ENCODE measurements around the gene NEGR1. TPM values are rescaled to one million over a fixed set of nuclear protein-coding genes. Genes with fewer than 3 reads are reported as not detected.

The NEGR1 gene
- total RNA-seq, 1 donor from 2014 or later, result 19.2 TPM

DNA sequence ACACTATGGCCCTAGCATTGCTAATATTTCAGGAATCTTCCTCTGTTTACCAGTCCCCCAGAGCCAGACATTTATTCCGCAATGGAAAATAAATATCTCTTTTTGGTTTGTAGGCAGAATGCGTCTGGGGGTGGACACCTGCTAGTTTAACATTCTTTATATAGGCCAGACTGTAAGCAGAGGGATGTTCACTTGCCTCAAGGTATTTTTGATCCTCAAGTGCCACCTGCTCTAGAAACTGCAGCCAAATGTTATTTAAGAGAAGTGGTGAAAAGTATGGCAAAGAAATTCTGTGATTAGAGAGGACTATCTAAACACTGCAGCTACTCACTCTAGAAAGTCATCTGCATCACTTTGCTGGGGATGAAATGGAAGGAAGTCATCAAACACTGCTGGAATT lies 164.7 kb downstream of the NEGR1 start:
- Histone ChIP-seq H3K4me3 (no peak overlapping the region), H3K4me1 (no peaks in the 10 kb centered on the region), H3K36me3 (no peaks in the 10 kb centered on the region), H3K27ac (no peak overlapping the region), H3K9me3 (no peaks in the 10 kb centered on the region), H3K27me3 (no peaks in the 10 kb centered on the region)
- TF ChIP-seq, protein P1, sequence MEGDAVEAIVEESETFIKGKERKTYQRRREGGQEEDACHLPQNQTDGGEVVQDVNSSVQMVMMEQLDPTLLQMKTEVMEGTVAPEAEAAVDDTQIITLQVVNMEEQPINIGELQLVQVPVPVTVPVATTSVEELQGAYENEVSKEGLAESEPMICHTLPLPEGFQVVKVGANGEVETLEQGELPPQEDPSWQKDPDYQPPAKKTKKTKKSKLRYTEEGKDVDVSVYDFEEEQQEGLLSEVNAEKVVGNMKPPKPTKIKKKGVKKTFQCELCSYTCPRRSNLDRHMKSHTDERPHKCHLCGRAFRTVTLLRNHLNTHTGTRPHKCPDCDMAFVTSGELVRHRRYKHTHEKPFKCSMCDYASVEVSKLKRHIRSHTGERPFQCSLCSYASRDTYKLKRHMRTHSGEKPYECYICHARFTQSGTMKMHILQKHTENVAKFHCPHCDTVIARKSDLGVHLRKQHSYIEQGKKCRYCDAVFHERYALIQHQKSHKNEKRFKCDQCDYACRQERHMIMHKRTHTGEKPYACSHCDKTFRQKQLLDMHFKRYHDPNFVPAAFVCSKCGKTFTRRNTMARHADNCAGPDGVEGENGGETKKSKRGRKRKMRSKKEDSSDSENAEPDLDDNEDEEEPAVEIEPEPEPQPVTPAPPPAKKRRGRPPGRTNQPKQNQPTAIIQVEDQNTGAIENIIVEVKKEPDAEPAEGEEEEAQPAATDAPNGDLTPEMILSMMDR (IDR thresholded peaks at IDR 0.05), result no peak
- TF ChIP-seq POLR2AphosphoS5 (IDR thresholded peaks at IDR 0.05; ENCODE audit: insufficient read depth in 1 of 2, low read depth in 1 of 2) (no peak), POLR2A (IDR thresholded peaks at IDR 0.05) (no peak)
- DNase-seq (ENCODE audit: extremely low spot score in 2 of 2), result no peak
- intact Hi-C loops (cut with DNase I), result no loop called here

DNA sequence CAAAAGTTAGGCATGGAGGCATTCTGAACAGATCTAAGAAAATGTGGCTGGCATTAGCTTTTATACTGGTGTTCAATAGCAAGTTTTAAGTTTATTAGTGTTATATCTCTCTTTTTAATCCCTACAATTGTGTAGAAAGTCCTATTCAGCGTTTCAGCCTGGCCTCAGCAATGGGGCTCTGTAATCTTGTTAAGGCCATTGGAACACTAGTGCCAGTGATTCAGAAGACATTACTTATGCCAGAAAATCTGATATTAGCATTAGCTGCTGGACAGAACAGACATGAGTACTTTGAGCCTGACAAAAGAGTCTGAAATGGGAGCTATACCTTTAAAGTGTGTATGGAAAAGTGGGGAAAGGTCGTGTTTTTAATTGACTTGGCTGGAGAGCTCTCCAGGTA lies 167.0 kb downstream of the NEGR1 start:
- no peak for DNase-seq (ENCODE audit: extremely low spot score in 2 of 2)
- Histone ChIP-seq H3K27ac (peak overlapping the region; percentile 23), H3K36me3 (no peaks in the 10 kb centered on the region), H3K27me3 (no peaks in the 10 kb centered on the region), H3K9me3 (no peaks in the 10 kb centered on the region), H3K4me1 (no peaks in the 10 kb centered on the region), H3K4me3 (no peak overlapping the region)
- intact Hi-C loops (cut with DNase I), result no loop called here
- TF ChIP-seq POLR2AphosphoS5 (IDR thresholded peaks at IDR 0.05; ENCODE audit: insufficient read depth in 1 of 2, low read depth in 1 of 2) (no peak), POLR2A (IDR thresholded peaks at IDR 0.05) (no peak)
- TF ChIP-seq, protein P1 (IDR thresholded peaks at IDR 0.05), result no peak

DNA sequence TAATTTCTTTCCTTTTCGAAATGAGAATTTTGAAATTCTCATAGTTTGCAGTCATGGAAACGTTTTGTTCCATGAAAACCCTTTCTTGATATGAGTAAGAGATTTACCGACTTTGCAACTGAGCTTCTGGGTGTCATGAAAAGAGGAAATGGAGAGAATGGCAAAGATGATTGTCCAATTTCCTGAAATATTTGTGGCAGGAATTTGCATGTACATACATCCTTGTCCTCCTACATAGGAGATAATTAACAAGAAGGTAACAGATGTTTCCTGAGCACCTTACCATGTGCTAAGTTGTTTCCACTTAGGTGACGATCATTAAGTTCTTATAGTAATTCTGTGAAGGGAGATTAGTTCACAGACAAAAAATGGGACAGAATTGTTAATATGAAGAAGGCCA lies 170.7 kb downstream of the NEGR1 start:
- no peaks in the 10 kb centered on the region for H3K9me3 ChIP-seq
- DNase-seq (ENCODE audit: extremely low spot score in 2 of 2), result no peak
- H3K27me3 ChIP-seq, result no peaks in the 10 kb centered on the region
- no peaks in the 10 kb centered on the region for H3K4me1 ChIP-seq
- intact Hi-C loops (cut with DNase I), result no loop called here
- TF ChIP-seq POLR2A (IDR thresholded peaks at IDR 0.05), result no peak
- no peak for TF ChIP-seq POLR2AphosphoS5 (IDR thresholded peaks at IDR 0.05; ENCODE audit: insufficient read depth in 1 of 2, low read depth in 1 of 2)
- TF ChIP-seq, protein P1 (IDR thresholded peaks at IDR 0.05), result no peak
- no peaks in the 10 kb centered on the region for H3K36me3 ChIP-seq
- no peak overlapping the region for H3K4me3 ChIP-seq
- H3K27ac ChIP-seq, result no peak overlapping the region

DNA sequence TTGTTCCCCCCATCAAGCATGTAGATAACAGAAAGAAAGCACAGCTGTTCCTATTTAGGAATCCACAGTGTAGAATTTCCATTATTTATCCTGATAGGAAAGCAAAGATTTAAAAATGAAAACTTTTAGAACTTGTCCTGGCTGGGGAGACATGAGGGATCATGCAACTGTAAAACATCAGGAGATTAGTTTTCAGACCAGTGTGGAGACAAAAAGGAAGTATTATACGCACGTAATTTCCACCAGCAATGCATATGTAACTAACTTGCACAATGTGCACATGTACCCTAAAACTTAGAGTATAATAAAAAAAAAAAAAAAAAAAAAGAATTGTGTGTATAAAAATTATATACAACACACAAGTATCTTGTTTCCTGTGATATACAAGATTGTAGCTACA lies 172.4 kb downstream of the NEGR1 start:
- no peak for DNase-seq (ENCODE audit: extremely low spot score in 2 of 2)
- no peak overlapping the region for H3K27ac ChIP-seq
- H3K4me3 ChIP-seq, result no peak overlapping the region
- no peaks in the 10 kb centered on the region for H3K36me3 ChIP-seq
- intact Hi-C loops (cut with DNase I), result no loop called here
- TF ChIP-seq POLR2AphosphoS5 (IDR thresholded peaks at IDR 0.05; ENCODE audit: insufficient read depth in 1 of 2, low read depth in 1 of 2) (no peak), POLR2A (IDR thresholded peaks at IDR 0.05) (no peak)
- TF ChIP-seq, protein P1 (IDR thresholded peaks at IDR 0.05), result no peak
- no peaks in the 10 kb centered on the region for H3K27me3 ChIP-seq
- H3K9me3 ChIP-seq, result no peaks in the 10 kb centered on the region
- no peaks in the 10 kb centered on the region for H3K4me1 ChIP-seq

DNA sequence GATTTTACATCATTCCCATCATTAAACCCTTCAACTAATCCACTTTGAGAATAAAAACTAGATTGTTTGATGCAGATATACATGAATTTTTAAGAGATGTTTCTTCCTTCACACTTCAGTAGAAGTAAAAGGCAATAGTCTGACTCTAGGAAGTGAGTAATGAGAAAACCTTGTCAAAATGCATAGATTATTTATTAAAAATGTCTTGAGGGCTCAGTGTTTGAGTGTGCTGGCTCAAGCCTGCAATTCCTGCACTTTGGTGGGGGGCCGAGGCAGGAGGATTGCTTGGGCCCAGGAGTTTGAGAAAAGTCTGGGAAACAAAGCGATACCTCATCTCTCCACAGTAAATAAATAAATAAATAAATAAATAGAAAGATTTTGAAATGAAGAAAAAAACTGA lies 177.1 kb downstream of the NEGR1 start:
- Histone ChIP-seq H3K27me3 (no peaks in the 10 kb centered on the region), H3K27ac (no peak overlapping the region), H3K4me3 (no peak overlapping the region), H3K36me3 (no peaks in the 10 kb centered on the region), H3K9me3 (no peaks in the 10 kb centered on the region), H3K4me1 (no peaks in the 10 kb centered on the region)
- intact Hi-C loops (cut with DNase I), result no loop called here
- TF ChIP-seq, protein P1 (IDR thresholded peaks at IDR 0.05), result no peak
- no peak for TF ChIP-seq POLR2A (IDR thresholded peaks at IDR 0.05)
- TF ChIP-seq POLR2AphosphoS5 (IDR thresholded peaks at IDR 0.05; ENCODE audit: insufficient read depth in 1 of 2, low read depth in 1 of 2), result no peak
- DNase-seq (ENCODE audit: extremely low spot score in 2 of 2), result no peak
